GM21423 (cell line): ENCODE data around the gene TFF2.

ENCODE experiments used
- ATAC-seq: cut with Tn5 transposase; IDR thresholded peaks from one replicate; pipeline ENCODE4 v1.9.1; 2021; ENCODE audit warnings: mild to moderate bottlenecking, moderate library complexity; ENCODE audit not compliant: unreplicated experiment

TFF2 gene

DNA sequence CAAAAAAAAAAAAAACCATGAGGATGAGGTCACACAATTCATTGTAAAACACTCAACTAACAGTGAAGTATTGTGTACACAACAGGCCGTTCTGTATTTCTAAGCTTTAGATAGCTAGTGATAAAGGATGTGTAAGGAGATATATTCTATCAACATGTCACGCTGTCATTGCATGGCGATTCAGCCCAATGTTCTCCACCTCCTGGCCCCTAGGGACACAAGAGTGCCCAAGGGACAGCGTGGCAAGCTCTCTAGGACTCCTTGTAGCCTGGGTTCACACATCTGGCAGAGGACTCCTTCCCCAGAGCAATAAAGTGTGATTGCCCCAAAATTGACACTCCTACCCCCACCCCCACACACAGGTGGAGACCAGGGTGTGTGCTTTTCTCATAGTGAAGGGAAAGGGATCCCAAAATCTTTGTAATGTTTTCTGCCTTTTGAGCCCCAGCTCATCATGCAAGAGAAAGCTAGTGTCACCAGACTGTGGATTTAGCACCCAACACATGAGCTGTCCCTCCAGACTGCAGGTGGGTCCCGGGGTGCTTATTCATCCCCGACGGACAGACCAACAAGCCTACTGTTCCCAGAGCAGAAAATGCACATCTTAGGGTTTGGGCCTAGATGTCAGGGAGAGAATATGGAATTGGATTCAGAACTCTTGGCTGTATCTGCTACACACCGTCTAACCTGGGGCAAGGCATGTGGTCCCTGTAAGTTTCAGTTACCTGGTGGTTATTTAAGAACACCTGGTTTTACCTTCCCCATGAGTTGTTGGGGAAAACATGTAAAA is 33.6 kb upstream of the TFF2 start:
- ATAC-seq: no peak

- ATAC-seq: no peak
These were observed 32.5 kb upstream of the TFF2 start for GRCh38 chr21:42383331-42383730.

- ATAC-seq: no peak
These were observed 32.1 kb upstream of the TFF2 start for GRCh38 chr21:42382915-42383314.

GRCh38 chr21:42381347-42381984 is 30.7 kb upstream of the TFF2 start:
- ATAC-seq: no peak

- ATAC-seq: no peak
These were observed 28.8 kb upstream of the TFF2 start for GRCh38 chr21:42379426-42380215.

- no peak for ATAC-seq
These were observed 27.6 kb upstream of the TFF2 start for GRCh38 chr21:42378418-42378817.

- no peak for ATAC-seq
These were observed 27.2 kb upstream of the TFF2 start for GRCh38 chr21:42377951-42378340.

DNA sequence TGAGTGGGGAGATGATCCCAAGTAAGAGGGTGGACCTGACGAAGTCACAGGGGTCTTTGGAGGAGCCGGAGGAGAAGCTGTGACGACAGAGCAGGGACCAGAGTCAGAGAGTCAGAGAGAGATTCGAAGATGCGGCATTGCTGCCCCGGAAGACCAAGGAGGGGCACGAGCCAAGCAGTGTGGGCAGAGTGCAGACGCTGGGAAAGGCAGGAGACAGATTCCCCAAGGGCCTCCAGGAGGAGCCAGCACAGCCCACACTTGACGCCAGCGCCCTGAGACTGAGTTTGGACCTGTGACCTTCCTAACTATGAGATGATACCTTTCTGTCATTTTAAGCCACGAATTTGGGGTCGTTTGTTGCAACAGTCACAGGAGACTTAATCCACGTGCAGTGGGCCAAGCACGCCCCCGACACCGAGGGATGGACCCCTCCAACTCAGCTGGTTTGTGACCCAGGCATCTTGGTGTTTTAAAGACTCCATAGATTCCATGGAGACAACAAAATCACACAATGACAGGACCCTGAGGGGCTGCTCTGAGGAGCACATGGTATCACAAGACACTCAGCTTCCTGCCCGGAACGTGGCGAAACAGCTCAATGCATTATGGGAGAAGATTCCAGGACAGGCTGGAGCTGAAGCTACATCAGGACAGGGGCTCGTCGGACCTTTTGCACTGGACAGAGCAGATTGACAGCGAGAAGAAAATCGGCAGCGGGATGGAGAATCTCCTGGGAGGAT is 26.6 kb upstream of the TFF2 start:
- no peak for ATAC-seq

DNA sequence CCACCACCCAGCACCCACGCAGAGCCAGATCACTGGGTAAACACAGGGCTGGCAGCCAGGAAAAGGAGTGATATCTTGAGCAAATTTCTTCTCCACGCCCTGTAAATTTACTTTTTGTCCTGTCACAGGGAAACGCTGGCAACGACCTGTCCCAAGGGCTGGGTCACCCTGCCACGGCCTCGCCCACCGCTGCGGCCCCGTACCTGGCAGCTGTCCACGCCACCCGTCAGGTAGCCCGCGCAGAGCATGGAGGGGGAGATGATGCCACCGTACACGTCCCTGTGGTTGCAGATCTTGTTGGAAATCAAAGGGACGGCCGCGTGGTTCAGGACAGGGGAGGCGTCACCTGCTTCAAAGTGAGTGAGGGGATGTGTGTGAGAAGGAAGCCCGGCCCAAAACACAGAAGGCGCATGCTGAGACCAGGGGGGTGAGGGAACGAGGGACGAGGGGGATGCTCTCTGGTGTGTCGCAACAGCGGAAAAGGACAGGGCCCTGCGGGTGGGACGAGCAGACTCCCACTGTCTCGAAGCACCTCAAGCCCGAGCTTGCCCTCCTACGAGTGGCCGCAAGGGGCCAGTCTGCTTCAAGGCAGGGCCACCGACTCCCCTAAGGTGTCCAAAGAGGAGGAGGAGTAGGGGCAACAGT is 25.7 kb upstream of the TFF2 start:
- no peak for ATAC-seq

GRCh38 chr21:42375966-42376337 is 25.2 kb upstream of the TFF2 start:
- ATAC-seq: no peak

DNA sequence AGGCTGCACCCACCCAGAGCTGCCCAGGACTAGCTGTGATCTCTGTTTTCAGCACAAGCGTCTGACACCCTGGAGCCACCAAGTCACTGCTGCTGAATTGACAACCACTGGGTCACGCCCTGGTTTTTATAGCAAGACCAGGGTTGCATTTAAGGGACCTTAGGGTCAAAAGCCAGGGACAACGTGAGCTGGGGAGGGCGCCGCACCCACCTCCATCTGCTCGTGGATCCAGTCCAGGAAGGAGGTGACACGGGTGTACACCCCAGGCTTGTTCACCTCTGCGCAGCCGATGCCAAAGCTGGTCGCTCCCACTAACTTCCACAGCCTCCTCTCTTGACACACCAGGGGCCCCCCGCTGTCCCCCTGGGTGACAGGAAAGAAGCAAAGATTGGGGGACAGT is 24.7 kb upstream of the TFF2 start:
- no peak for ATAC-seq

DNA sequence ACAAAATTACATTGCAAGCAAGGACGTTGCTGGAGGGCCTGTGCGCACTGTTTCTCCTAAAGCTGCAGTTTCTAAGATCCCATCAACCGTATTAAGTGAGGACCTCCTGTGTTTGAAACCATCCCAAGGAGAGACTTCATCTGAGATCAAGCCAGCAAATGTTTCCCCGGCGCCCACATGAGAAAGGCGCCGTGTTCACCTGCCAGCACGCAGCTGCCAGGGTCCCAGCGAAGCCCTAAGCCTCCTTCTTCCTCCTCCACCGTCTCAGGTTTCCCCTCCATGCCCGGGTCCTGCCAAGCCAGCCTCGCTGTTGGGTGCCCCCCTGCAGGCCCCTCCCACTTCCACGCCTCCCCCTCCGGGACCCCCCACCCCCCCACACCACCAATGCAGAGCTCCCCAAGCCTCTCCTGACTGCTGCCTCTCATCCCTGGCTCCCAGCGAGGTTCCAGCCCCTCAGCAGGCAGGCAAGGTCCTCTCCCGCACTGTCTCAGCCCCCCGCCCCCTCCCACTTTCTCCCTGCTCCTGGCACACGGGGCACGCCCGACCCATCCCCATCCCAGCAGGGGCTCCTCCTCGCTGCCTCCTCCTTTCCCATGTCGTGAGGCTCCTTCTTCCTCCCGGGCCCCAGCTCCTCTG is 24.2 kb upstream of the TFF2 start:
- no peak for ATAC-seq

GRCh38 chr21:42374457-42374856 is 23.7 kb upstream of the TFF2 start:
- no peak for ATAC-seq

- ATAC-seq: no peak
These were observed 23.2 kb upstream of the TFF2 start for GRCh38 chr21:42373908-42374455.

GRCh38 chr21:42373196-42373907 is 22.6 kb upstream of the TFF2 start:
- ATAC-seq: no peak

DNA sequence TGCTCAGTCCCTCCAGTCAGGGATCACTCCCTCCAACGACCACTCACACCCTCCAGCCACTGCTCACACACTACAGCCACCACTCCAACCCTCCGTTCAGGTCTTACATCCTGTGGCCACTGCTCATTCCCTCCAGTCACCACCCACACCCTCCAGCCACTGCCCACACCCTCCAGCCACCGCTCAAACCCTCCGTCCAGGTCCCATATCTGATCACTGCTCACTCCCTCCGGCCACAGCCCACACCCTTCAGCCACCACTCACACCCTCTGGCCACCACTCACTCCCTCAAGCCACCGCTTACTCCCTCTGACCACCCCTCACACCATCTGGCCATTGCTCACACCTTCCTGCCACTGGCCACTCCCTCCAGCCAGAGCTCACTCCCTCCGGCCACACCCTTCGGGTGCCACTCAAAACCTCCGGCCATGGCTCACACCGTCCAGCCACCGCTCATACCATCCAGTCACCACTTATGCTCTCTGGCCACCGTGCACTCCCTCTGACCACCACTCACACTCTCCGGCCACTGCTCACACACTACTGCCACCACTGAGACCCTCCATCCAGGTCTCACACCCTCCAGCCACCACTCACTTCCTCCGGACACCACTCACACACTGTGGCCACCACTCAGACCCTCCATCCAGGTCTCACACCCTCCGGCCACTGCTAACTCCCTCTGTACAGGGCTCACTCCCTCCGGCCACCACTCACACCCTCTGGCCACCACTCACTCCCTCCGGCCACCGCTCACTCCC is 20.3 kb upstream of the TFF2 start:
- no peak for ATAC-seq

GRCh38 chr21:42369821-42370220 is 19.0 kb upstream of the TFF2 start:
- ATAC-seq: no peak

- ATAC-seq: no peak
These were observed 16.8 kb upstream of the TFF2 start for GRCh38 chr21:42367367-42368165.
